K562 (cell line): ENCODE results near the gene EPB41L4A. TPM values are rescaled to one million over a fixed set of nuclear protein-coding genes. Genes with fewer than 3 reads are reported as not detected.

Experiments
- ATAC-seq: fragments of 200-7000 bp; cut with Tn5 transposase; 3 replicates; pipeline ENCODE4 v1.9.1; 2020; ENCODE audit warnings: moderate library complexity
- BruUV-seq: library from RNA; stranded (reverse); fragments of 400-500 nt; replicated peaks from 2 replicates; lab custom pipeline; 2021; lab: Mats Ljungman, UMichigan
- CTCF ChIA-PET: fragments of 300-600 bp; formaldehyde crosslinking; extraction: SDS; loops from one replicate; lab custom pipeline; 2021; ENCODE audit warnings: low intra/inter-chr PET ratio; lab: Yijun Ruan, JAX
- POLR2A ChIA-PET: fragments of 300-600, 350-650 bp; sonication (Branson Sonifier 250); formaldehyde crosslinking; extraction: SDS; loops from one replicate; lab custom pipeline; 2021; ENCODE audit warnings: antibody characterized with exemption, inconsistent platforms; lab: Yijun Ruan, JAX
- DNase-seq, 4 experiments: peaks; one replicate each; pipeline versions ENCODE4 v3.0.0 to v3.0.0-alpha.2; 2011 to 2018; ENCODE audit warnings: low spot score in 3 of 4, mixed read lengths in 3 of 4; ENCODE audit errors: extremely low read depth in 1 of 4
- FAIRE-seq: peaks from 2 replicates; lab custom pipeline; 2011; peaks lifted over from hg19 to GRCh38; lab: Jason Lieb, UNC
- H2AFZ ChIP-seq: 2 replicates; pipeline ENCODE4 v1.6.0; 2011; ENCODE audit warnings: low read depth, low read length, control low read depth, inconsistent platforms
- H3K27ac ChIP-seq: fragments of 200-600 bp; 3 replicates; pipeline ENCODE4 v1.8.0; 2011; ENCODE audit warnings: low read depth, mild to moderate bottlenecking, control low read depth, inconsistent platforms, low read length, moderate library complexity, mixed read lengths; ENCODE audit errors: extremely low read depth
- H3K27me3 ChIP-seq, 2 experiments: fragments of 300-600 bp in 1 of 2; 2 replicates in 1 of 2; 3 replicates in 1 of 2; pipeline versions ENCODE4 v1.6.0 to v1.8.0; 2011; ENCODE audit warnings: inconsistent platforms in 2 of 2, low read length in 2 of 2, mild to moderate bottlenecking in 1 of 2, mixed read lengths in 1 of 2, moderate library complexity in 1 of 2; ENCODE audit not compliant: control insufficient read depth in 2 of 2, insufficient read depth in 2 of 2
- H3K36me3 ChIP-seq: fragments of 300-600 bp; 3 replicates; pipeline ENCODE4 v1.8.0; 2011; ENCODE audit warnings: mild to moderate bottlenecking, low read length, inconsistent platforms; ENCODE audit not compliant: control insufficient read depth, insufficient read depth
- H3K4me1 ChIP-seq, 2 experiments: fragments of 200-600 bp in 1 of 2; replicated peaks in 1 of 2; 2 replicates in 1 of 2; 3 replicates in 1 of 2; pipeline versions ENCODE4 v1.5.1 to v1.8.0; 2011; ENCODE audit warnings: inconsistent platforms in 2 of 2, low read length in 2 of 2, mild to moderate bottlenecking in 1 of 2, mixed read lengths in 1 of 2, moderate library complexity in 1 of 2; ENCODE audit not compliant: control insufficient read depth in 2 of 2, insufficient read depth in 2 of 2
- H3K4me2 ChIP-seq: 2 replicates; pipeline ENCODE4 v1.6.1; 2011; ENCODE audit warnings: low read length, control low read depth, inconsistent platforms, mixed read lengths; ENCODE audit not compliant: insufficient read depth
- H3K4me3 ChIP-seq: fragments of 200-600 bp; sonication (generic), shearing (Covaris generic); 2 replicates; pipeline ENCODE4 v1.5.1; 2016; ENCODE audit warnings: control low read depth, inconsistent platforms
- H3K79me2 ChIP-seq: fragments of 200-600 bp; 3 replicates; pipeline ENCODE4 v1.8.0; 2011; ENCODE audit warnings: low read length, inconsistent platforms; ENCODE audit not compliant: control insufficient read depth, insufficient read depth
- H3K9ac ChIP-seq, 2 experiments: 2 replicates each; pipeline versions ENCODE4 v1.6.0 to v1.6.1; 2011; ENCODE audit warnings: low read depth in 2 of 2, low read length in 2 of 2, control low read depth in 1 of 2, inconsistent platforms in 1 of 2, mild to moderate bottlenecking in 1 of 2, mixed read lengths in 1 of 2; ENCODE audit not compliant: insufficient read depth in 1 of 2
- H3K9me1 ChIP-seq: one replicate; pipeline ENCODE4 v1.6.0; 2011; ENCODE audit warnings: inconsistent platforms, mild to moderate bottlenecking, low read length, moderate library complexity; ENCODE audit not compliant: control insufficient read depth, insufficient read depth
- H3K9me3 ChIP-seq: replicated peaks from 2 replicates; pipeline ENCODE4 v1.5.1; 2011; ENCODE audit warnings: low read depth, low read length, inconsistent platforms; ENCODE audit not compliant: control insufficient read depth, insufficient read depth
- H4K20me1 ChIP-seq: replicated peaks from 2 replicates; pipeline ENCODE4 v1.6.1; 2011; ENCODE audit warnings: low read length, inconsistent platforms, mixed read lengths; ENCODE audit not compliant: control insufficient read depth, insufficient read depth
- ARID2 ChIP-seq: fragments of 450-650 bp; IDR thresholded peaks from 2 replicates; pipeline ENCODE4 v1.6.1; 2017; ENCODE audit warnings: antibody characterized with exemption, mild to moderate bottlenecking
- CBFB ChIP-seq: sonication (generic); formaldehyde crosslinking; IDR thresholded peaks from 2 replicates; pipeline ENCODE4 v1.4.0; 2020; ENCODE audit warnings: mild to moderate bottlenecking, missing genetic modification reagents
- CREB1 ChIP-seq, 2 experiments: sonication (generic) in 1 of 2; formaldehyde crosslinking in 1 of 2; IDR thresholded peaks; 2 replicates each; pipeline versions ENCODE4 v1.6.1 to v1.8.0; 2012 to 2022; ENCODE audit warnings: inconsistent platforms in 1 of 2, mild to moderate bottlenecking in 1 of 2, missing genetic modification reagents in 1 of 2, moderate library complexity in 1 of 2
- E2F8 ChIP-seq: fragments of 450-650 bp; IDR thresholded peaks from 2 replicates; pipeline ENCODE4 v1.7.1; 2018; ENCODE audit warnings: mild to moderate bottlenecking, low read depth; ENCODE audit not compliant: partially characterized antibody
- KDM1A ChIP-seq, 2 experiments: fragments of 450-650 bp; IDR thresholded peaks; 2 replicates each; pipeline ENCODE4 v1.6.1; 2016; ENCODE audit warnings: mild to moderate bottlenecking in 2 of 2
- MTA2 ChIP-seq: fragments of 450-650 bp; IDR thresholded peaks from 2 replicates; pipeline ENCODE4 v1.6.1; 2016; ENCODE audit warnings: low read depth
- NCOA1 ChIP-seq: fragments of 450-650 bp; IDR thresholded peaks from 2 replicates; pipeline ENCODE4 v1.6.1; 2016; ENCODE audit warnings: low read depth
- PTBP1 ChIP-seq: fragments of 200-400 bp; formaldehyde crosslinking; IDR thresholded peaks from 2 replicates; pipeline ENCODE4 v1.6.1; 2017; ENCODE audit warnings: low read depth, low read length
- SAFB2 ChIP-seq: fragments of 200-400 bp; formaldehyde crosslinking; IDR thresholded peaks from 2 replicates; pipeline ENCODE4 v1.6.1; 2018; ENCODE audit warnings: borderline replicate concordance, low read length, low read depth, moderate library complexity; ENCODE audit not compliant: severe bottlenecking
- ZHX1 ChIP-seq: fragments of 150-350 bp; conservative IDR thresholded peaks from 2 replicates; pipeline ENCODE4 v1.6.1; 2014; ENCODE audit warnings: low read length
- ZNF174 ChIP-seq: fragments of 250-450 bp; sonication (Bioruptor Pico); IDR thresholded peaks from 2 replicates; pipeline ENCODE4 v1.4.0; 2020; ENCODE audit warnings: mild to moderate bottlenecking
- ZNF212 ChIP-seq: fragments of 450-650 bp; formaldehyde crosslinking; IDR thresholded peaks from 2 replicates; pipeline ENCODE4 v1.4.0; 2020; ENCODE audit warnings: mild to moderate bottlenecking
- ZNF436 ChIP-seq: fragments of 250-450, 450-650 bp; sonication (Bioruptor Pico); formaldehyde crosslinking; IDR thresholded peaks from 2 replicates; pipeline ENCODE4 v1.7.0; 2020; ENCODE audit warnings: mild to moderate bottlenecking
- ZNF644 ChIP-seq: fragments of 200-800 bp; sonication (Bioruptor generic); IDR thresholded peaks from 2 replicates; pipeline ENCODE4 v1.6.1; 2016; ENCODE audit warnings: low read depth, missing genetic modification characterization, missing compliant biosample characterization
- WGBS: fragments of 100-300 bp; shearing (Covaris generic); methylation state at CpG from one replicate; pipeline ENCODE4 v1.1.6; 2016; ENCODE audit warnings: low coverage, mixed read lengths; ENCODE audit not compliant: insufficient coverage; ENCODE audit errors: missing lambda C conversion rate; 5-methylcytosine and 5-hydroxymethylcytosine counted together
- in situ Hi-C: fragments of 300-500 bp; cut with MboI; formaldehyde crosslinking; loops from 4 replicates; pipeline ENCODE4 v1.15.0; 2018; ENCODE audit warnings: inconsistent platforms, mixed read lengths
- intact Hi-C: fragments of 100-400 bp; cut with micrococcal nuclease; formaldehyde crosslinking; loops from 2 replicates; pipeline ENCODE4 v1.14.2; 2022
- polyA plus RNA-seq, 8 experiments: library from polyadenylated mRNA; depleted of rRNA in 4 of 8; stranded (reverse) in 5 of 8; unstranded in 3 of 8; fragments of >200 nt; fragmentation: Nextera tagmentation in 2 of 8; fragmentation: Illumina TruSeq in 1 of 8; extraction: Ambion mirVana in 2 of 8; extraction: Trizol in 1 of 8; gene quantifications; 2 replicates each; pipeline versions ENCODE4 v1.2.1 to v1.2.3, GENCODE V29; 2011 to 2014; ENCODE audit warnings: inconsistent platforms in 1 of 8, missing spikeins in 1 of 8
- total RNA-seq, 7 experiments: library from RNA; depleted of rRNA in 6 of 7; stranded (reverse); fragments of >200 nt in 6 of 7; fragmentation: Illumina TruSeq in 2 of 7; extraction: Trizol in 2 of 7; gene quantifications; 2 replicates each; pipeline versions ENCODE4 v1.2.1 to v1.2.3, GENCODE V29; 2011 to 2021; ENCODE audit warnings: low replicate concordance in 1 of 7

The EPB41L4A gene
- total and polyA plus RNA-seq, 9 of the 15 experiments (the other 6 are each of a cell fraction or from before 2014, with no cell fraction given), result 0.04 to 0.35 (median 0.12) TPM; not detected in 3

- WGBS, result 1% methylated on average over 5 of the region's 5 CpGs
- DNase-seq (no peak), FAIRE-seq (no peak), ATAC-seq (no peak)
- no peak overlapping the region for H3K4me2 ChIP-seq
- no peaks in the 10 kb centered on the region for H3K36me3 ChIP-seq
- TF ChIP-seq ZNF644 (tag), result no peak
- no peak for TF ChIP-seq ZNF174 (CRISPR knock-in tag)
- TF ChIP-seq ARID2, result no peak
- no peak for TF ChIP-seq CREB1 (IDR thresholded peaks at IDR 0.05)
- no peak for TF ChIP-seq CREB1 (CRISPR knock-in tag; IDR thresholded peaks at IDR 0.05)
- no peak for TF ChIP-seq ZNF212 (CRISPR knock-in tag)
- TF ChIP-seq ZHX1, result no peak
- TF ChIP-seq SAFB2, result no peak
- no peak for TF ChIP-seq E2F8
- no peak for TF ChIP-seq KDM1A (IDR thresholded peaks at IDR 0.05)
- no peak for TF ChIP-seq MTA2
- no peak for TF ChIP-seq CBFB (CRISPR knock-in tag)
- no peak for TF ChIP-seq NCOA1
- no peak for TF ChIP-seq ZNF436 (CRISPR knock-in tag)
- no peak for TF ChIP-seq PTBP1
- H3K27ac ChIP-seq, result no peak overlapping the region
- no peaks in the 10 kb centered on the region for H3K27me3 ChIP-seq
- ChIA-PET POLR2A (no interaction called here), CTCF (no interaction called here)
- no peaks in the 10 kb centered on the region for H3K9me1 ChIP-seq
- in situ Hi-C loops, result no loop called here
- no peak overlapping the region for H3K4me3 ChIP-seq
- H3K9ac ChIP-seq, result no peak overlapping the region
- BruUV-seq, result no TSS peak
- H3K9me3 ChIP-seq, result no peaks in the 10 kb centered on the region
- H2AFZ ChIP-seq, result no peak overlapping the region
- no peaks in the 10 kb centered on the region for H4K20me1 ChIP-seq
- no peaks in the 10 kb centered on the region for H3K79me2 ChIP-seq
- intact Hi-C loops, result no loop called here
- H3K4me1 ChIP-seq, result peaks cover 0 to 2% of the 10 kb centered on the region in 2 experiments; a peak in 1 of 5 replicates
These were observed 44.7 kb downstream of the EPB41L4A start for GRCh38 chr5:112374356-112374755.
